Kidney tubule cell (primary cell): ENCODE results near the gene AARSD1.
A peak's percentile ranks its signal among the peaks of the same experiment; 100 is the strongest.
"Not testable (repeated sequence)": the region's sequence is repeated elsewhere in the genome, so short reads cannot be mapped to it uniquely, and the experiment has no call there.

Experiments used
- DNase-seq: peaks from one replicate; pipeline ENCODE4 v3.0.0-alpha.2; 2018; ENCODE audit warnings: low spot score

The AARSD1 gene, protein sequence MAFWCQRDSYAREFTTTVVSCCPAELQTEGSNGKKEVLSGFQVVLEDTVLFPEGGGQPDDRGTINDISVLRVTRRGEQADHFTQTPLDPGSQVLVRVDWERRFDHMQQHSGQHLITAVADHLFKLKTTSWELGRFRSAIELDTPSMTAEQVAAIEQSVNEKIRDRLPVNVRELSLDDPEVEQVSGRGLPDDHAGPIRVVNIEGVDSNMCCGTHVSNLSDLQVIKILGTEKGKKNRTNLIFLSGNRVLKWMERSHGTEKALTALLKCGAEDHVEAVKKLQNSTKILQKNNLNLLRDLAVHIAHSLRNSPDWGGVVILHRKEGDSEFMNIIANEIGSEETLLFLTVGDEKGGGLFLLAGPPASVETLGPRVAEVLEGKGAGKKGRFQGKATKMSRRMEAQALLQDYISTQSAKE

DNA sequence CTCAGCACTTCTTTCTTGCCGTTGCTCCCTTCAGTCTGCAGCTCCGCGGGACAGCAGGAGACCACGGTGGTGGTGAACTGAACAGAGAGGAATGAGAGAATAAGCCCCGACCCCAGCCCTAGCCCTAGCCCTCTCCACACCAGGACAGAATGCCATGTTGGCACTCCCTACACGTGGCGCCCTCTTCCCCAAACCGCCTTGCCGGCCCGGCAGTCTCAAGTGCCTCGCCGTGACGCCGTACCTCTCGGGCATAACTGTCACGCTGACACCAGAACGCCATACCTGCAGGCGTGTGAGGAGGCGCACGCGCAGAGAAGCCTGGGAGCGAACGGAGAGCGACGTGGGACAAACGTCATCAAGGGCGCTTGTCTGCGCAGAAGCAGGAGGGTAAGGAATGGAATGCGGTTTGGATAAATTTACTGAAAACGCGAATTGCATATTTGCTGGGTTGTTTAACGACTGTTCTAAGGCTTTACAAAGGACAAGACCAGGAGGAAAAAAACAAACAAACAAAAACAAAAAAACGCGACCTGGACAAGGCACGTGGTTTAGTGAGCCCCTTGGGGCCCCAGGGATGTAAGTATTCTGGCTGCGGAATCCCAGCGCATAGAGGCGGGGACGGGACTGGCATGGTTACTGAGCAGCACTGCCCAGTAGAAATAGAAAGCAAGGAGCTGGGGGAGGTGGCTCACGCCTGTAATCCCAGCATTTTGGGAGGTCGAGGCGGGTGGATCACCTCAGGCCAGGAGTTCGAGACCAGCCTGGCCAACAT, at the start of gene AARSD1:
TSS of gene AARSD1 (minus strand) at position 294 of the 772 bp plus-strand sequence. CDS start at position 280, 14 bp downstream.
- DNase-seq: peak; percentile 94

- no peak for DNase-seq
These were observed 49.0 kb upstream of the AARSD1 start for GRCh38 chr17:43013296-43013695.

DNA sequence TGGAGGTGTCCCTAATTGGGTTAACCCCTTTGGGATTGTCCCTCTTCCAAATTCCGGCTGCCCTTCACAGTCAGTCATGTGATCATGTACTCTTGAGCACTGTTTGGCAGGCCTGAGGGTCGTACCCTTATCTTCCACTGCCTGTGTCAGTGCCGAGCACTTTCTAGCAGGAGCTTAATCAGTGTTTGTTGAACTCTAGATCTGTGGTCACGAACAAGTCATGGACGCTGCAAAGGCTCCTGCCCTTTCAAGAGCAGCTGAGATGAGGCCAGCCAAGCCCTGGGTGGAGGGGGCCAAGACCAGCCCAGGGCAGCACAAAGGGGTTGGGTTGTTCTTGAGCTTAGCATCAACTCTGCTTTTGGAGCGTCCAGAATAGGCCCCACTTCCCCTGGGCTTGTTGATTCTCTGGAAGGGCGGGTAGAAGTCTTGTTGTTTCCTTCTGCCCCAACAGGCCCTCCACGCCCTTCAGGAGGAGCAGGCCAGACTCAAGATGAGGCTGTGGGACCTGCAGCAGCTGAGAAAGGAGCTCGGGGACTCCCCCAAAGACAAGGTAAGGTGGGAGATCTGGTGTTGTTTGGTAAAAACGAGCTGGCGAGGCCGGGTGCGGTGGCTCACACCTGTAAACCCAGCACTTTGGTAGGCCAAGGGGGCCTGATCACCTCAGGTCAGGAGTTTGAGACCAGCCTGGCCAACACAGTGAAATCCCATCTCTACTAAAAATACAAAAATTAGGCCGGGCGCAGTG, 47.6 kb upstream of the AARSD1 start:
- no peak for DNase-seq

DNA sequence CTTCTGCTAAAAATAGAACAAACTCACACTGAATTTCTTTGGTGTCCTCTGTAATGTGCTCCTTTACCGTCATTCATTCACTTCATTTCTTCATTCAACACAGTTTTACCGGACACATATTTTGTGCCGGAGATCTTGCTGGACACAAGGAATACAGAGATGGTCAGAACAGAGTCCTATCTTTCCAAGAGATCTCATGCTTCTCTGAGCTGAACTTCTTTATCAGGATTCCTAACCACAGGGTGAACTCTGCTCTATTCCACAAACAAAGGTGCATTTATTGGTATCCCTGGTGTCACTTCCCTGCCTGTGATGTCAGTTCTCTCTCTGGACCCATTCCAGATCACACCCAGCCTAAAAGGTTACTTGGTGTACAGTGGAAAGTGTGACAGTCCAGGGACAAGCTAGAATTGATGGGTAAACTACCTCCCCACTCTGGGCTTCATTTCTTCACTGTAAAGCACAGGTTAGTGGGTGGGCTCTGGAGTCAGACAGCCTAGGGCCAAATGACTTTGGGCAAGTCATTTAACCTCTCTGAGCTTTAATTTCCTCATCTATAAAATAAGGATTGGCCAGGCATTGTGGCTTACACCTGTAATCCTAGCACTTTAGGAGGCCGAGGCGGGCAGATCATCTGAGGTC, 46.5 kb upstream of the AARSD1 start:
- peak; percentile 36 for DNase-seq

DNA sequence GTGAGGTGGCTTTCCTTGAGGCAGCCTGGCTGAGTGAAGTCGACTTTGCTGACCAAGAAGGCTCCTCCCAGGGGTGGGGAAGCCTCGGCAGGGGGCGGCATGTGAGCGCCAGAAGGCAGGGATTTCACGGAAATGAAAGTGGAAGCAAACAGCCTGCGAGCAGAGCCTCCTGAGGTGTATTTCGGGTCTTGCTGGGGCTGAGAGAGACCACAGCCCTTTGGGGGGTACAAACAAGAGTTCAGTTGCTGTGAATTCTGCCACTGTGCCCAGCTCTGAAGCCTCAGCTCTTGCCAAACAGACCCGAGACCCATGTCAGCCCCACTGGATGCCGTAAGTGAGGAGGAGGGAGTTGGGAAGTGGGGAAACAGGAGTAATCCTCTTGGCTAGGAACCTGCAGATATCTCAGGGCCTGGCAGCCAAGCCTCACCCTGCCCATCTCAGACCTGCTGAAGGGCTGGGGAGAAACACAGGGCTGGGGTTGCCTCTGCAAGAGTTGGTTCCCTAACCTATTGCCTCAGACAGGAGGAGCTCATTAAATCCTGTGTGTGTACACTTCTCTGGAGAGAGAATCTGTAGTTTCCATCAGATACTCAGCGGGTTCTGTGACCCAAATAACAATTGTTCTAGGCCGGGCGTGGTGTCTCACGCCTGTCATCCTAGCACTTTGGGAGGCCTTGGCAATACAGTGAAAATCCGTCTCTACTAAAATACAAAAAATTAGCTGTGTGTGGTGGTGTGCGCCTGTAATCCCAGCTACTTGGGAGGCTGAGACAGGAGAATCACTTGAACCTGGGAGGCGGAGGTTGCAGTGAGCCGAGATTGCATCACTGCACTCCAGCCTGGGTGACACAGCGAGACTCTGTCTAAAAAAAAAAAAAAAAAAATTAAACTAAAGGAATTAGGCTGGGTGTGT, 42.6 kb upstream of the AARSD1 start, which contains the start of gene IFI35:
TSS of gene IFI35 (plus strand) at position 146 of the 913 bp plus-strand sequence. CDS start at position 310, 164 bp downstream.
- DNase-seq: peak; percentile 86

DNA sequence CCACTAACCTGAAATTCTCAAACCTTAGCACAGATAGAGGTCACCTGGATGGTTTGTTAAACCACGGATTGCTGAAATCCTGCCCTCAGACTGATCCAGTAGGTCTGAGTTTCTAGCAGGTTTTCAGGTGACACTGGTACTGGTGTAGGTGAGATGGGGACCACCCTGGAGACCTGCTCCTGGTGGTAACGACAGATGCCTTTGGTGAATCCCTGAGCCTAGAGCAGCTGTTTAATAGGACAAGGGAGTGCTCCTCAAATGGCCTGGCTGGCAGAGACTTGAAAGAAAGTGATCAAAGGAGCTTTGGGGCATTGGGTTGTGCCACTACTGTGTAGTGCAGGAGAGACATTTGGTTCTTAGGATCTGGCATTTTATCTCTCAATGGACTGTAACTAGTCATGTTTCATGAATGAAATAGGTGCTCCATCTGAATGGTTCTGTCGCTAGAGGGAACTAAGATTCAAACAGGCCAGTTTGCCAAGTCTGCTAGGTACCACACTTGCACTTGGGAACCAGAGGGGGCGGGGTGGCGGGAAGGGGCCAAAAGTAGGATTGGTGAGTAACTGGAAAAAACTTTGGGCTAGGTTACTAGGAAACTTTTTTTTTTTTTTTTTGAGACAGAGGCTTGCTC, 39.4 kb upstream of the AARSD1 start:
- peak; percentile 54 for DNase-seq

GRCh38 chr17:43000894-43001293, 36.6 kb upstream of the AARSD1 start:
- not testable (repeated sequence) for DNase-seq

GRCh38 chr17:42999003-42999525, 34.8 kb upstream of the AARSD1 start:
- DNase-seq: no peak

DNA sequence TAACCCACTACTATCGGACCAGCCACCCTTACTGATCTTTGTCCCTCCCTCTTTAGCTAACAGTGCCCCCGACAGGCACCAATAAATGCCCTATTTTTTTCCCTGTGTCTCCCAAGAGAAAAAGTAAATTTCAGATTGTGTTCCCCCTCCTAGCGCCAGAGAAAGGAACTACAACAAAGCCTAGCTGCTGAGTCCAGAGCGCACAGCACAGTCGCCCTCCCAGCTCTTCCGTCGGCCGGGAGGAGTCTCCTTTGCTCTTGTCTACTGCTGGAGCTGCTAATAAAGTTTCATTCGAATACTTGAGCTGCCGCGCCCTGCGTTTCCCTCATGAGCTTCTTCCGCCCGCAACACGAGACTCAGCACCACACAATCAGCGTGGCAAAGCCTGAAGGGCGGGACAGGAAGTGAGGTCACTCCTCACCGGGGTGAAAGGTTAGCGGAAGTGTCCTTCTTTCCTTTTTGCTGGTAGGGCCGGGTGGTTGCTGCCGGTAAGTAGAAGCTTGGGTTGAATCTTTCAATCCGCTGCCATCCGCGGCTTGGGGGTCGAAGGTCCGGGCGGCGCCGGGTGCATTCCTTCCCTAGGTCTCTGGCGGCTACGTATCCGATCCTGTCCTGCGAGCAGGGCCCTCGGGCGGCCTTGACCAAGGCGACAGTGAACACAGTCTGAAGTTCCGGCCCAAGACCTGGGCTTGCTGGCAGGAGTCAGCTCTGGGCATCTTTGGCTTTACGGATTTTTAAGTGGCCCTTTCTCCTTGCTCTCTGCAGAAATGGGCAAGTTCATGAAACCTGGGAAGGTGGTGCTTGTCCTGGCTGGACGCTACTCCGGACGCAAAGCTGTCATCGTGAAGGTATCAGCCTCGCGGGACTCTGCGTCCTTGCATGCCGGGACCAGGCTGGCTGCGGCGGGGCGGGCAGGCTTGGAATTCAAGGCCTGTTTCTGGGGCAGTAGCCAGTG, 34.0 kb upstream of the AARSD1 start, which contains the start of gene RPL27:
TSS of gene RPL27 (plus strand) at position 436 of the 955 bp plus-strand sequence. CDS start at position 768, 332 bp downstream.
- DNase-seq: peak; percentile 100

GRCh38 chr17:42997390-42997983, 33.2 kb upstream of the AARSD1 start:
- no peak for DNase-seq

DNA sequence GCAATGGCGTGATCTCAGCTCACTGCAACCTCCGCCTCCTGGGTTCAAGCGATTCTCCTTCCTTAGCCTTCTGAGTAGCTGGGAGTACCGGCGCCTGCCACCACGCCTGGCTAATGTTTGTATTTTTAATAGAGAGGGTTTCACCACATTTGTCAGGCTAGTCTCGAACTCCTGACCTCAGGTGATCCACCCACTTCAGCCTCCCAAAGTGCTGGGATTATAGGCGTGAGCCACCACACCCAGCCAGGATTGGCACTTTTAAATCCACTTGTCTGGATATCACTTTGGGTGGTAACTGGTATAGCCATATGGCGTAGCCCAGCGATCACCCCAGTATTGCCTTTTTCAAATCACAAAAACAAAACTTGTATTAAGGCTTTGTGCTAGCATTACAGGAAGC, 29.7 kb upstream of the AARSD1 start:
- DNase-seq: not testable (repeated sequence)

- no peak for DNase-seq
These were observed 28.6 kb upstream of the AARSD1 start for GRCh38 chr17:42992872-42993271.

GRCh38 chr17:42991471-42991870, 27.2 kb upstream of the AARSD1 start:
- no peak for DNase-seq

- DNase-seq: peak; percentile 76
These were observed 25.7 kb upstream of the AARSD1 start for GRCh38 chr17:42989726-42990652.

GRCh38 chr17:42989141-42989540, 24.9 kb upstream of the AARSD1 start:
- peak; percentile 68 for DNase-seq

GRCh38 chr17:42985225-42985624, 21.0 kb upstream of the AARSD1 start:
- DNase-seq: no peak

GRCh38 chr17:42982266-42982665, 18.0 kb upstream of the AARSD1 start:
- no peak for DNase-seq
